Osteoblast (primary cell): ENCODE measurements around the gene DHRSX. TPM values are rescaled to one million over a fixed set of nuclear protein-coding genes. Genes with fewer than 3 reads are reported as not detected.

Source experiments
- DNase-seq: peaks from one replicate; pipeline ENCODE4 v3.0.0; 2011; ENCODE audit warnings: low spot score, mixed read lengths; ENCODE audit not compliant: insufficient read length; ENCODE audit errors: missing footprints
- H2AFZ ChIP-seq: 2 replicates; pipeline ENCODE4 v1.6.0; 2011; ENCODE audit warnings: mild to moderate bottlenecking, low read length
- H3K27ac ChIP-seq: 2 replicates; pipeline ENCODE4 v1.5.1; 2011; ENCODE audit warnings: mild to moderate bottlenecking, low read depth, low read length, moderate library complexity
- H3K27me3 ChIP-seq: 2 replicates; pipeline ENCODE4 v1.6.0; 2012; ENCODE audit warnings: mild to moderate bottlenecking, control low read depth, inconsistent platforms, low read length, moderate library complexity; ENCODE audit not compliant: insufficient read depth
- H3K36me3 ChIP-seq: 2 replicates; pipeline ENCODE4 v1.5.1; 2011; ENCODE audit warnings: mild to moderate bottlenecking, low read length, control low read depth, moderate library complexity; ENCODE audit not compliant: insufficient read depth
- H3K4me1 ChIP-seq: 2 replicates; pipeline ENCODE4 v1.5.1; 2011; ENCODE audit warnings: mild to moderate bottlenecking, low read length, control low read depth, moderate library complexity; ENCODE audit not compliant: insufficient read depth
- H3K4me2 ChIP-seq: 2 replicates; pipeline ENCODE4 v1.6.0; 2011; ENCODE audit warnings: mild to moderate bottlenecking, low read length; ENCODE audit not compliant: insufficient read depth
- H3K4me3 ChIP-seq: fragments of 200-600 bp; sonication (generic); 3 replicates; pipeline ENCODE4 v1.5.1; 2012; ENCODE audit warnings: mild to moderate bottlenecking, low read length, inconsistent platforms; ENCODE audit not compliant: insufficient read depth
- H3K79me2 ChIP-seq: 2 replicates; pipeline ENCODE4 v1.6.0; 2012; ENCODE audit warnings: mild to moderate bottlenecking, low read length, control low read depth, inconsistent platforms; ENCODE audit not compliant: insufficient read depth
- H3K9me3 ChIP-seq: 2 replicates; pipeline ENCODE4 v1.5.1; 2011; ENCODE audit warnings: low read depth, low read length, control low read depth
- H4K20me1 ChIP-seq: 2 replicates; pipeline ENCODE4 v1.6.0; 2012; ENCODE audit warnings: mild to moderate bottlenecking, low read length, control low read depth; ENCODE audit not compliant: insufficient read depth
- total RNA-seq: library from RNA; depleted of rRNA; stranded (reverse); fragments of >200 nt; gene quantifications from 2 replicates; pipeline ENCODE4 v1.2.3, GENCODE V29; 2012
- TF ChIP-seq, protein P1 (sequence below): IDR thresholded peaks from 2 replicates; pipeline ENCODE4 v1.5.1; 2011; ENCODE audit warnings: mild to moderate bottlenecking, low read depth, low read length, moderate library complexity; ENCODE audit errors: extremely low read depth

DHRSX gene
- total RNA-seq, 1 donor: 37.6 TPM

DNA sequence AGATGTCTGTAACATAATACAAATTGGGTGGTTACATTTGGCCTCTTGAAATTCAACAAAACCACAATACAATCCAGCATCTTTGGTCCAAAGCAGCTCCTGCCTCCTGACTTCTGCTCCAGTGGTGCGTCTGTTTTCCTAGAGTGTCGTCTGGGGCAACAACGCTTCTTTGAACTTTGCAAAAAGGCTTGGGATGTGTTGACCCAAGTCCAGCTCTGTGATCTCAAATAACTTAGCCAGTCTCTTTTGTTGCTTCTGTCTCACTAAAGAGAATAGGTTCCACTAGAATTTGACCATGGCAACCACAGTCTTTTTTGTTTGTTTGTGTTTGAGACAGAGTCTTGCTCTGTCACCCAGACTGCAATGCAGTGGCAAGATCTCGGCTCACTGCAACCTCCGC is 324.0 kb downstream of the DHRSX start:
- H4K20me1 ChIP-seq: no peaks in the 10 kb centered on the region
- H3K9me3 ChIP-seq: no peaks in the 10 kb centered on the region
- no peak for DNase-seq
- H2AFZ ChIP-seq: no peak overlapping the region
- H3K27me3 ChIP-seq: no peaks in the 10 kb centered on the region
- H3K4me3 ChIP-seq: no peak overlapping the region
- H3K36me3 ChIP-seq: no peaks in the 10 kb centered on the region
- TF ChIP-seq, protein P1, sequence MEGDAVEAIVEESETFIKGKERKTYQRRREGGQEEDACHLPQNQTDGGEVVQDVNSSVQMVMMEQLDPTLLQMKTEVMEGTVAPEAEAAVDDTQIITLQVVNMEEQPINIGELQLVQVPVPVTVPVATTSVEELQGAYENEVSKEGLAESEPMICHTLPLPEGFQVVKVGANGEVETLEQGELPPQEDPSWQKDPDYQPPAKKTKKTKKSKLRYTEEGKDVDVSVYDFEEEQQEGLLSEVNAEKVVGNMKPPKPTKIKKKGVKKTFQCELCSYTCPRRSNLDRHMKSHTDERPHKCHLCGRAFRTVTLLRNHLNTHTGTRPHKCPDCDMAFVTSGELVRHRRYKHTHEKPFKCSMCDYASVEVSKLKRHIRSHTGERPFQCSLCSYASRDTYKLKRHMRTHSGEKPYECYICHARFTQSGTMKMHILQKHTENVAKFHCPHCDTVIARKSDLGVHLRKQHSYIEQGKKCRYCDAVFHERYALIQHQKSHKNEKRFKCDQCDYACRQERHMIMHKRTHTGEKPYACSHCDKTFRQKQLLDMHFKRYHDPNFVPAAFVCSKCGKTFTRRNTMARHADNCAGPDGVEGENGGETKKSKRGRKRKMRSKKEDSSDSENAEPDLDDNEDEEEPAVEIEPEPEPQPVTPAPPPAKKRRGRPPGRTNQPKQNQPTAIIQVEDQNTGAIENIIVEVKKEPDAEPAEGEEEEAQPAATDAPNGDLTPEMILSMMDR: no peak
- H3K4me1 ChIP-seq: no peaks in the 10 kb centered on the region
- H3K79me2 ChIP-seq: no peaks in the 10 kb centered on the region
- H3K27ac ChIP-seq: no peak overlapping the region
- no peak overlapping the region for H3K4me2 ChIP-seq

DNA sequence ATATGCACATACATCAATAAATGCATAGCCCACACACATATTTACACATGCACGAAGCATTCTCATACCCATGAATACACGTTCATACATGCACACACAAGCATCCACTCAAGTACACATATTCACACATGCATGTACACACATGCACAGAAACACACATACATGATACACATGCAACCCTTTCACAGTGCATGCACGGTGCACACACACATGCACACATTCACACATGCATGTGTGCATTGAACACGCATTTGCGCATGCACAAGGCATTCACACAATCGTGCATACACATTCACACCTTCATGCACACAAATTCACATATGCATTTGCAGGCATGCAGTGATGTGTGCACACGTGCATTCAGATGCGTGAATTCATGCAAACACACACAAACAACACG is 324.5 kb downstream of the DHRSX start:
- H2AFZ ChIP-seq: no peak overlapping the region

GRCh38 chrX:2172359-2172758 is 328.4 kb downstream of the DHRSX start:
- TF ChIP-seq, protein P1: no peak
- H3K9me3 ChIP-seq: no peaks in the 10 kb centered on the region
- no peak overlapping the region for H3K27ac ChIP-seq
- no peaks in the 10 kb centered on the region for H3K79me2 ChIP-seq
- H3K27me3 ChIP-seq: no peaks in the 10 kb centered on the region
- no peaks in the 10 kb centered on the region for H3K4me1 ChIP-seq
- H2AFZ ChIP-seq: no peak overlapping the region
- DNase-seq: peak; percentile 60
- no peaks in the 10 kb centered on the region for H3K36me3 ChIP-seq
- H3K4me2 ChIP-seq: no peak overlapping the region
- no peak overlapping the region for H3K4me3 ChIP-seq
- H4K20me1 ChIP-seq: no peaks in the 10 kb centered on the region

More for the DNA sequence above, 324.5 kb downstream of the DHRSX start:
- H3K79me2 ChIP-seq: no peaks in the 10 kb centered on the region
- no peaks in the 10 kb centered on the region for H3K9me3 ChIP-seq
- no peak overlapping the region for H3K4me2 ChIP-seq
- H3K4me1 ChIP-seq: no peaks in the 10 kb centered on the region
- no peaks in the 10 kb centered on the region for H3K27me3 ChIP-seq
- H3K36me3 ChIP-seq: no peaks in the 10 kb centered on the region
- no peaks in the 10 kb centered on the region for H4K20me1 ChIP-seq
- TF ChIP-seq, protein P1: no peak
- H3K4me3 ChIP-seq: no peak overlapping the region
- no peak overlapping the region for H3K27ac ChIP-seq
- DNase-seq: no peak

Other genes starting within 250 kb of the DHRSX start
- 52.2 and 57.2 TPM in 2 replicates for gene ZBED1, start within 50 bp of the DHRSX start, total RNA-seq
- gene CD99, start 190.3 kb upstream of the DHRSX start, total RNA-seq: 331 and 455 TPM in 2 replicates